ENCODE results near the gene PAWR.
"Not testable (repeated sequence)": the region's sequence is repeated elsewhere in the genome, so short reads cannot be mapped to it uniquely, and the experiment has no call there.

Gene PAWR

DNA sequence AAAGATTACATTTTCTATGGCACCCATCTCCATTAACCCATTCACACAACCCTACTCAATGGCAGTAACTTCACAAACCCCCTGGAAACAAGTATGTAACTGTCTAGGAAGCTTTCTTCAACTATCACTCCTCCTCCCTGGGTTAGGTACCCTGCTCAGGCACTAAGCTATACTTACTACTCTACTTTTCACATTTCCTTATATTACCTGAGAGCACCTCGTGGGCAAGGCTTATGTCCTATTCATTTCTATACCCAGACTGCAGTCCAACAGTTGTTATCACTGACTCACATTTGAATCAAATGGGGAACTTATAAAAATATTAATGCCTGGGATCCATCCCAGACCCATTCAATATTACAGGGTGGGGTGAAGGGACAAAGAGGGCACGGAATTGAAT, 4.6 kb downstream of the PAWR start:
- DNase-seq: no peak

GRCh38 chr12:79685068-79685467, 5.7 kb downstream of the PAWR start:
- DNase-seq: no peak

GRCh38 chr12:79684338-79684737, 6.4 kb downstream of the PAWR start:
- not testable (repeated sequence) for DNase-seq

GRCh38 chr12:79682593-79682992, 8.2 kb downstream of the PAWR start:
- DNase-seq: no peak

GRCh38 chr12:79681008-79681590, 9.7 kb downstream of the PAWR start:
- DNase-seq: no peak

GRCh38 chr12:79680051-79680450, 10.7 kb downstream of the PAWR start:
- DNase-seq: no peak

DNA sequence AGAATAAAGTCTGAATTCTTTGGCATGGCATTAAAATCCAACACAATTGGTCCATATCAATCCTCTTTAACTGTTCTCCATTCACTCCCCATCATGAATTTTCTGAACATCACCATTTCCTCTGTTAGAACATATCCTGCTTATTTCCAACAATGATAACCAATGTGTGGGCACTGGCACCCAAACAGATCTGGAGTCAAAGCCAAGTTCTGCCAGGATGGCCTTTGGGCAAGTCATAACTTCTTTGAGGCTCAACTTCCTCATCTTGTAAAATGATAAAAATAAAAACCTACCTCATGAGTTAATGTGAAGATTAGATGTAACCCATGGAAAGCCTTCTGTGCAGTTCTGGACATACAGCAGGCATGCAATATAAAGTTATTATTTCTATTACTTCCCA, 12.5 kb downstream of the PAWR start:
- no peak for DNase-seq

DNA sequence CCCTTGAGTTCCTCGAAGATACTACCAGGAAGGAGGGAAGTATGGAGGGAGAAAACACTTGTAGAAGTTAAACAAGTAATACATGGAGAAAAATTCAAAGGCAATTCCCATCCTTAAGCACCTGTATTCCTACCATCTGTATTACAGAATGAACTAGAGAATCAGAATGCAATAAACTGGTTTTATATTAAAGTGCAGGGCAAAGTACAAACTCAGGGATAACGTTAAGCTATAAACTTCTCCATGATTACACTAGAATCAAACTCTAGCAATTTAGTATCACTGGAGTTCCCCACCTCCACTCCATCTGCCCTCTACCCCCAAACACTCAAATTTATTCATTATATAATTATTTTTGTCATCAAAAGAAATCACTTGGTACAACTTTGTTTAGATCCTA, 13.1 kb downstream of the PAWR start:
- DNase-seq: no peak

DNA sequence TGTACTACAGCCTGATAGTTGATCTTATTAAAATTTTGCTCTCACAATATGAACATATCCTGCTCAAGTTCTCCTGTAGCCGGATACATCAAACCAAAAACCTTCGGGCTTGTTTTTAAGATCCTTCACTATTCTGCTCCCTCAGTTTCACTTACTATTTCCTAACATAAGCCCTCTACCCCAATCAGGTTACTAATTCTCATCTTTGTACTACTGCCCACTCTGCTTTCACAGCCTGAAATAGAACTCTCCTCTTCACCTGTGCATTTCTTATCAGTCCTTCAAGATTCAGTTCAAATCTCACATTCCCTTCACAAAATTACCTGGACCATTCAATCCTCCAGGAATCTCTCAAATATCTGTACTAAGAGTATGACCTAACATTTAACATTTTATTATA, 14.2 kb downstream of the PAWR start:
- DNase-seq: no peak

GRCh38 chr12:79674629-79675028, 16.1 kb downstream of the PAWR start:
- no peak for DNase-seq

GRCh38 chr12:79673354-79673753, 17.4 kb downstream of the PAWR start:
- no peak for DNase-seq

- no peak for DNase-seq
Measured at GRCh38 chr12:79668113-79668512, 22.7 kb downstream of the PAWR start.

- DNase-seq: no peak
Measured at GRCh38 chr12:79665212-79665887, 25.4 kb downstream of the PAWR start.

DNA sequence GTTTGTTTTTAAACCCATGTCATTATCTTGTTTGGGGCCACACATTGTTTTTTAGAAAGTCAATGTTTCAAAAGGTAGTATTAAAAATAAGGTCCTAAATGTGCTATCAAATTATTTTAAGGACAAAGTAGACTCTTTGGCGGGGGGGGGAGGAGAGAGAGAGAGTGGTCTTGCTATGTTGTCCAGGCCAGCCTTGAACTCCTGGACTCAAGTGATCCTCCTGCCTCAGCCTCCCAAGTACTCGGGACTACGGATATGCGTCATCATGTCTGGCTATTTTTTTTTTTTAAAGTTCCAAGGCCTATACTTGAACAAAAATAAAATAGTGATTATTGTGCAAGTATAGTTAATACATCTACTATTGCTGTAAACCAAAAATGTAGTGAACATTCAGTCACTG, 26.2 kb downstream of the PAWR start:
- no peak for DNase-seq

DNA sequence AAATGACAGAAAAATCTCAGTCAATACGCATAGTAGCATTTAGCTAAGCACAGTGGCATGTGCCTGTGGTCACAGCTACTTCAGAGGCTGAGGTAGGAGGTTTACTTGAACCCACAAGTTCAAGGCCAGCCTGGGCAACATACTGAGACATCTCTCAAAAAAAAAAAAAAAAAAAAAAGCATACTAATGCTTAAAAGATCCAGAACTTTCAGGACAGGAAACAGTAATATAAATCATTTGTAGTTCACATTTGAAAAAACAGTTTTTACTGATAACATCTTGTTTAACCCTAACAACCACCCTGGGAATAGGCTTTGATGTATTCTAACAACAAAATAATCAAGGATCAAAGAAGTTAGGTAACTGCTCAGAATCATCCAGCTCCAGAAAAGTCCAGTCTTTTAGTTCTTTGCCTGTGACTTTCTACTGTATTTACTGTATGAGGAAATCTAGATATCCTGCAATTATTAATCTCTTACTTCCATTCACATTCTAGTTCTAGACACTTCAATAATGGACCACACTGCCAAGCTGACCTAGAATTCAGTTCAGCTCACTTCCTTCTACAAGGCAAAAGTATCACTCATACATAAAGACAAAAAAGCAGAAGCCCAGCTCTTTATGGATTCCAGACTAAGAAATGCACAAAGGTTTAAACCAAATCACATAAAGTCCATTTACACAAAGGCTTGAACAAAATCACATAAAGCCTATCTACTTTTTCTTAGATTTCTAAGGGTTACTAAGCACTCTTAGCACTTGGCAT, 28.5 kb downstream of the PAWR start:
- no peak for DNase-seq

GRCh38 chr12:79661629-79662028, 29.1 kb downstream of the PAWR start:
- DNase-seq: no peak

GRCh38 chr12:79659961-79660431, 30.8 kb downstream of the PAWR start:
- no peak for DNase-seq

GRCh38 chr12:79658221-79658620, 32.5 kb downstream of the PAWR start:
- DNase-seq: no peak

- no peak for DNase-seq
Measured at GRCh38 chr12:79657136-79657535, 33.6 kb downstream of the PAWR start.

DNA sequence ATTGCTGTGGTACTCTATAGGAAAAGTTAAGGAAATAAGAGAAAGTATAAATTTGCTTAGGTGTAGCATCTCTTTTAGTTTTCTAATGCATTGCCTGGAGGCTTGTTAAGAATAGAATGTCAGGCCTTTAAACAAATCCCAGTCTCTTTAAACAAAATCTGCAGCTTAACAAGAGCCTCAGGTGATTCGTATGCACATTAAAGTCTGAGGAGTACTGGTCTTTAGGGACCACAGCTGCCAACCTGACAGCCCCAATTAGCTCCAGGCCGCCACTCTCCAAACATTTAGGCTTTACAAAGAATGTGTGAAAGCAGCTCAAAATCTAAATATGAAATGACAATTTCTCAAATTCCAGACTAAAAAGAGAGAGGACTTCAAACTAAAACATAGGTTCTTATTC, 35.7 kb downstream of the PAWR start:
- DNase-seq: no peak

- no peak for DNase-seq
Measured at GRCh38 chr12:79652521-79652920, 38.2 kb downstream of the PAWR start.

GRCh38 chr12:79650440-79650839, 40.3 kb downstream of the PAWR start:
- no peak for DNase-seq

GRCh38 chr12:79648881-79649280, 41.9 kb downstream of the PAWR start:
- no peak for DNase-seq

- DNase-seq: not testable (repeated sequence)
Measured at GRCh38 chr12:79646843-79647242, 43.9 kb downstream of the PAWR start.
